ENCODE results near the gene ADGRB2.

ADGRB2 gene

DNA sequence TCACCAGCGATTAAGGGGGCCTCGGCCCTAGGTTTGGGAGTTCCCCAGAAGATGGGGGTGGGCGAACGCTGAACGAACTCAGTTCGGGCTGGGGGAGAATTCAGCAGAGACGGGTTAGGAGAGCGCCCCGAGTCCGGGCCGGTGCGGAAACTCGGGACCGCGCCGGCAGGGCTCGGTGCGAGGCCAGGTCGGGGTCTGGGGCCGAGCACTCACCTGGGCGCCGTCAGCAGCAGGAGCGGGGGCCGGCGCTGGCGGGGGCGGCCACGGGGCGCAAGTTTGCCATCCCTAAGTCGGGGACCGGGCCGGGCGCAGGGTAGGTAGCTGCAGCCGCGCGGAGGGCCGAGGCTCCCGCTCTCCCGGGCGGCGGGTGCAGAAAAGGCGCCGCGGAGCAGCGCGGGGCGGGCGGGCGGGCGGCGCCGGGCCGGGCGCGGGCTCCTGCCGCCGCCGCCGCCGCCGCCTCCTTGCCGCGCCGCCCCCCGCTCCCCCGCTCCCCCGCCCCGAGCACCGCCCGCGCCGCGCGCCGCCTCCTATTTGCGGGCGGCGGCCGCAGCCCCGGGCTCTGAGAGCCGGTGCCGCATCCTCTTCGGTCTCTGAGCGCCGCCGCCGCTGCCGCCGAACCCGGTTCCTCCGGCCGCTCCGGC is 349 bp downstream of the ADGRB2 start:
- DNase-seq: peak in 1 of 2 experiments; percentile 53

DNA sequence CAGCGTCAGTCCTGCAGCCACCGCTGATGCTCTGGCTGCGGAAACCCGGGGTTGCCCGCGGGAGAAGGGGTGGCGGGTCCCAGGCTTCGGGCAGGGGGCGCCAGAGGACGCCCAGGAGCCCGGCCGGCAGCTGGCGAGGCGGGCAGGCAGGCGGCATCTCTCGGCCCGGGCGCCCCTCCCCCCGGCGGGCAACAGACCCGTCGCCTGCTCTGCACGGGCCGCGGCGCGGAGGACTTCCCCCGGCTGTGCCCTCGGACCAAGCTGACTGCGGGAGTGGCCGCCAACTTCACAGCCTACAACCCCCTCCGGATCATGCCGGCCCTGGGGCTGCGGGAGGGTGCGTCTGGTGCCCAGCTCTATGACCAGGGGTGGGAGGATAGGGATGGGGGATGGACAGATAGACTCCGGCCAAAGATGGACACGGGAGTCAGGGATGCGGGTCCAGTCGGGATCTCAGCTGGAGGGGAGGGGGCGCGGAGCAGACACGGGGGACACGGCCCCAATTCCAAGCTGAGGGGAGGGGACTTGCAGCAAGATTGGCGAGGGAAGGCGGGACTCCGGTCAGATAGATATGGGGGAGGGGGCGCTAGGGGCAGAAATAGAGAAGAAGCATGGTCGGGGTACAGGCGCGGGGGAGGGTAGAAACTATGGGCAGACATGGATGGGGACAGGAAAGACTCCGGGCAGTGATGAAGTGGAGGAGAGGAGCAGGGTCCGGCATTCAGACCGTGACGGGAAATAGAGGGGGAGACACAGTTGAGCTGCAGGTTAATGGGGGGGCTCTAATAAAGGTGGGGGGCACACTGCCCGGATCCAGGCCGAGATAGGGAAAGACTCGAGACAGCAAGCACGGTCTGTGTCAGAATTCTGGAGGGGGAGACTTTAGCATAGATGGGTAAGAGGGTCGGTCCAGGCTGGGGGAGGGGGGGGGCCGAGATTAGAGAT is 1.1 kb downstream of the ADGRB2 start:
- DNase-seq: peak; percentile 60 to 95

DNA sequence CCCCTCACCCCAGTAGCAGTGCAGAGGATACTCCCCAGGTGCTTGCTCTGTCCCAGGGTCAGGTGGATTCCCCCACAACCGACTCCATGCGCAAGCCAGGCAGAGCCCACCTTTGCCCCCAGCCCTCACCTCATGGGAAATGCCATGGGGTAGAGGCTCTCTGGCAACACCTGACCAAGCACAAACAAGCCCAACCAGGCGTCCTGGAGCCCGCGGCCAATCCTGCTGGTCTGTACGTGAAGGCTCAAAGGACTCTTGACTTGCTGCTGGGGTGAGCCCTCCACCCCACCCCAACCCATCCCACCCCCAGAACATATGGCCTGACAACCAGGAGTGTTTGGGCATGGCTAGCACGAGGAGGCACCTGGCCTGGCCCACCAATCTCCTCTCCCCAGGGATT is 1.8 kb downstream of the ADGRB2 start:
- no peak for DNase-seq

DNA sequence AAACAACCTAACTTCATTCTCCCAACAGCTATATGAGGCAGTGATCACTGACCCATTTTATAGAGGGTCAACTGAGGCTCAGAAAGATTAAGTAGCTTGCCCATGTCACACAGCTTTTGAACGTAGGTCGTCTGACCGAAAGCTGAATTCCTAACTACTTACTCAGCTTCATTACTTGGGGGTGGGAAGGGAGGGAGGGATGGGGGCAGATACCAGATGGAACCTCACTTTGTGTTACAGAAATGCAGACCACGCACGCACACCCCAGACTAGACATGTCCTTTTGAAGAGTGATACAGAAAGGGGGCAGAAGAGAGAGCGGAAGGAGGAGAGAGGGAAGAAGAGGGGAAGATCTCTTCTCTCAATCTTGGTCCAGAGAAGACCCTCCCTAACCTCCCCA is 2.3 kb downstream of the ADGRB2 start:
- no peak for DNase-seq

DNA sequence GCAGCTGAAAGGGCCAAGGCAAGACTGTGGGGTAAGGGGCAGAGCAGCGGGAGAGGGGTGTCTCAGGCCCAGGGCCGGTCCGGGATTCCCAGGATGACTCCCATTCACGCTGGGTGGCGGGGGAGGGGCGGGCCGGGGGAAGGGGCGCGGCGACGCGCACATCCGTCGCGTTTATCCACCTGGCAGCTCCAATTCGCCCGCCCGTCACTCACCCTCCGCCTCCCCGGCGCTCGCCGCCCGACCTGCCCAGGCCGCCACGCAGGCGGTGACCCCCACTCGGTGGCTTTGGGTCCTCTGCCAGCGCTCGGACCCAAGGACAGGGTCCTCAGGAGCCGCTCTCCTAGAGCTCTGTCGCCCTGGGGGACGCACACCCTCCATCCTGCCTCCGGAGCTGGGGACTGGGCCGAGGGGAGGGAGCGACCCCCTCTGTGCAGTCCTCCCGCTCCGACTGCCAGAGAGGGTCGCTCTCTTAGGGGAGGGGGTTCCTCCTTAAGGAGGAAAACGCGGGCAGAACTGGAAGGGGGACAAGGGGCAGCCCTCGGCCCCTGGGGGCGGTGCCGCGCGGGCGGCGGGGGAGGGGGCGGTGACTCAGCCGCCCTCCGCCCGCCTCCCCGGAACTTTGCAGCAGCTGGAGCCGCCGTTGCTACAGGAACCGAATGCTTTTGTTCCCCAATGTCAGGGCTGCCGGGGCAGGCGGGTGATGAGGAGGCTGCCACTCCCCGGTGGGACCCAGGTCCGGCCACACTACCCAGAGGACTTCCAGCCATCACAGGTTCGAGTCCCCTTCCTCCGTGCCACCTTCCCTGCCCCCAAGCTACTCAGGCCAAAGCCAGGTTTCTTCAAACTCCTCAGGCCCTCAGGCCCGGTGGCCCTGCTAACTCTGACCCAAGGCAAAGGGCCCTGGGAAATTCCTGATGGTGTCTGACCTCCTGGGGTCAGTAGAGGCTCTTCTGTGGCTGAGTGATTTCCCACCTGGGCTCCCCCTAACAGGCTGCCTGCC is 3.4 kb downstream of the ADGRB2 start:
- DNase-seq: peak in 1 of 2 experiments; percentile 67

DNA sequence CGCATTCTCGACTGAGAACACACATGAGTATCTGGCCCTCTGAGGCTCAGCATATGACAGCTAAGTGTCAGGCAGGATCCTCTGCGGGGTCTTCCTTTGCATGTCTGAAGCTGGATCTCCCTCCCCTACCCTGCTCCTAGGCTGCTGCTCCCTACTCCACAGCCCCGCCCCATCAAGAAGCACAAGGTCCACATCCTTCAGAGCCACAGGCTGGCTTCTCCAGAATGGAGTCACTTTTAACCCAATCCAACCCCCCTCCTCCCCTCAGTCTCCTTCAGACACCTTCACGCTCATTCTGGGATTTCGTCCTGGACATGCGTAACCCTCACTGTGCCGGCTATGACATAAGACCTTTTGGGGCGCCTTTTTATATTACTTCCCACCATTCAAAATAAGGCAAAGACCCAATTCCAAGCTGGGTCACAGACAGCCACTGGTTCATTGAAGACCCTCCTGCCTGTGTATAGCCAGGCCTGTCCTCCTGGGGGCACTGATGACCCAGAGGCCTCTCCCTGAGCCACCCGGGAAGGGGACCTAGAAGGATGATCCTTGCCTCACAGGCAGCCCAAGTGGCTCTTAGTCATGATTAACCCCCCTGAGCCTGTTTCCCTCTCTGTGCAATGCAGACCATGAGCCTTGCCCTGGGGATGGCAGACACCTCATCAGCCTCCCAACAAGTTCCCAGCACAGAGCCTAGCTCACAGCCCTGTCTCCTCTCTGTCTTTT is 4.7 kb downstream of the ADGRB2 start:
- no peak for DNase-seq

DNA sequence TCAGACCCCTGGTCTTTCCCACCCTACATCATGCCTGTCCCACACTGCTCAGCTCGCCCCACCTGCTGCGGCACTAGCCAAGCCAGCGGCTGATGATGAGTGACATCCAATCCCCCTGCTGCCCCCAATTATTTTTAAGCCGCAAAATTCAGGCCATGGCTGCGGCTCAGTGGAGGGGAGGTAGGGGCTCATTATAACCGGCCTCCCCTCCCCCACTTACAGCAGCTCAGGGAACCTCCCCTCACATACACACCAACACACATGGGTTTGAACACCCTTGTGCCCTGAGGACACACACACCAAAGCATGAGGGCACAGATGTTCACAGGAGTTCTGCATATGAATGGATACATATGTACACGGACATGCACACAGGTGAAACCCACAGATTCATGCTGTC is 5.3 kb downstream of the ADGRB2 start:
- no peak for DNase-seq

DNA sequence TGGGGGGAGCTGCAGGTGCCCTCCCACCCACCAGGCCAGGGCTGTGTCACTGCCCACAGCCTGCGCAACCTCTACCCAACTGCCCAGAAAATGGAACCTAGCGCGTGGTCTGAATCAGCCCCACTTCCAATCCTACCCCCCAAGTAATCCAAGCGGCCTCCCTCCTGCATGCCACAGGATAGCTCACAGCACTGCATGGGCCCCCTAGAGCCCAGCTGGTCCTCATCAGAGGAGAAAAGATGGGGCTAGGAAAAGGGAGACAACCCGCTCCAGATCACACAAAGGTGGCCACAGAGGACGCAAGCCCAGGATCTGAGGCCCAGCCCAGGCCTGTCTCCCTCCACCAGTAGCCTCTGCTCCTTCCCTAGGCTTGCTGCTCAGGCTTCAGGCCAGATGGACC is 6.2 kb downstream of the ADGRB2 start:
- no peak for DNase-seq

DNA sequence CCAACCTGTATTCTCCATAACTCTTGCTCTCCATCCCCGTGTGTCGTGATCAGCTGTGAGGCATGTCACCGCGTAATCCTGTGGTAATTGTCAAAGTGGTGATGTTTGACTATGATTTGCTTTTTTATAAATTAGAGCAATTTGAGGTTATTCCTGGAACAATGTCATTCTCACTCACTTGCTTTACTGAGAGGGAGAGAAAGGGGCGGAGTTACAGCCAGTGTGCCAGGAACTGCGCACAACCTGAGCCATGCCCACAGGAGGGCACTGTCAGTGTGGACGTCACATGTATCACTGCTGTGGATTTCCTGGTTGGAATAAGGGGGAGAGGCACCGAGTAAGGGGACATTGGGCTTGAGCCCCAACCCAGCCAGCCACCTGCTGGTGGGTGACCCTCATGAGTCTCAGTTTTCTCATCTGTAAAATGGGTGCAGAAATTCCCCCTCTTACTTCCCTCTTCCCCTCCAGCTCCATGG is 6.9 kb downstream of the ADGRB2 start:
- peak in 1 of 2 experiments; percentile 29 for DNase-seq

DNA sequence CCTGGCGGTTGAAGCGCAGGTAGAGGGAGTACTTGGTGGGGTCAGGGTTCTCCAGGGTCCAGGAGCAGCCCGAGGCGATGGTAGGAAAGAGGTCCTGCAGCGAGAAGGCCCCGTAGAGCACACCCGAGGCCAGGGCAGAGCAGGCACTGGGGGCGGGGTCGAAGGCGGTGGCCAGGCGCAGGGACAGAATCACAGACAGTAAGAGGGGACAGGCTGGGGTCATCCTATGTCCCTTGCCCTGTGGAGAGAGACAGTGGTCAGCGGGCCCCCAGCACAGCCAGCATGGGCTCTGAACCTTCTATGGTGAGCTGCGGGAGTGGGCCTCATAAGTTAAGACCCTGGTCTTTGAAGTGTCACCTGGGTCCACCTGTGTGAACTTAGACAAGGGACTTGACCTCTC is 7.6 kb downstream of the ADGRB2 start:
- DNase-seq: no peak

DNA sequence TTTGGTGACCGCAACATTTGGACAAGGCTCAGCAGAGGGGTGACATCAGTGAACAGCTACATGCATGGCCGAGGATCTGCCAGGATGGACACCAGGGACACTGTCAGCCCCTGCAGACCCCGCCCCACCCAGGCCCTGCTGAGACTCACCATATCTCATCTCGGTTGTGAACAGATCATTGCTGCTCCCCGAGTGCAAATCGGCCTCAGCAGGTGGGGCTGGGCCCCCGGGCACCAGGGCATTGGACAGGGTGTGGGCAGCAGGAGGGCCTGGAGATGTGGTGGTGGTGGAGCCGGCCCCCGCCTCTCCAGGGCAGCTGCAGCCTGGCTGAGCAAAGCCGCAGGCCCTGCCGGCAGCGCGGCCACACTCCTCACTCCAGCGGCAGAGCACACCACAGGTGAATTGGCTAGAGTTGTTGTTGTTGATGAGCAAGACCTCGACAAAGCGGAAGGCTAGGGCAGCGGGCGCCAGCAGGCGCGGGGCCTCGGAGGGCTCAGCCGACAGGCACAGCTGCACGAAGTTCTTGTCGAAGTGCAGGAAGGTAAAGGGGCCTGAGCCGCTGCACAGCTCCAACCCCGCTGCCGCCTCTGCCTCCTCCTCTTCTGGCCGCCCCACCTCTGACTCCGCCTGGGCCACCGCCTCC is 8.2 kb downstream of the ADGRB2 start:
- DNase-seq: no peak

DNA sequence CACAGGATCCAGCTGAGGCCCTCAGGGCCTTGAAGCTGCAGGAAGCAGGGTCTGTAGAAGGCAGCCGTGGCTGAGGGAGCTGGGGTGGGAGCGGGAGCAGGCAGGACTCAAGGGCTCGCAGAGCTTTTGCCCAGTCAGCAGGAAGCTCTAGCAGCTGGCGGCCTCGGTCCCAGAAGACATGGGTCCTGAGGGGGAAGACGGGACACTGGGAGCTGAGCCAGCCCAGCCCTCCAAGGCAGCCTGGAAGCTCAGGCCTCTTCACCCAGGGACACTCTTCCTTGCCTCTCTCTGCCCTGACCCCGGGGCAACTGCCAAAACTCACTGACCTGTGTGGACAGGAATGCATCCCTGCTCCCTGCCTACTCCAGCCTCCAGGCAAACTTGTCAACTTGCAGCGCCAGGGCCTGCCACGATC is 8.9 kb downstream of the ADGRB2 start:
- no peak for DNase-seq

DNA sequence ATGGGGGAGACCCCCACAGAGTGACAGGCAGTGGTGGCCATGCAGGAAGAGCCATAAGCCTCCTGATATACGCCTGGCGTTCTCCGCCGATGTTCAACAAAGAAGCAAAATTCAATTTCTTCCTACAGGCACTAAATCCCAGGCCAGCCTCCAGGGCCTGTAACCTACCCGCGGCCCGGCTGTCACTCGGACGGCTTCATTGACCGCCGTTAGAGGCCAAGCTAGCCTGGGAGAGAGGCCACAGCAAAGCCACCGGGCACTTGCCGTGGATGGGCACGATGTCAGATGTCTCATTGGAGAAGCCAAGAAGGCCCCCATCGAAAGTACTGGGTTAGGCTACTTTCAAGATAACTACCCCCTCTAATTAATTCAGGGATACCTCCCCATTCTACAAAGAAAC is 9.7 kb downstream of the ADGRB2 start:
- DNase-seq: no peak

DNA sequence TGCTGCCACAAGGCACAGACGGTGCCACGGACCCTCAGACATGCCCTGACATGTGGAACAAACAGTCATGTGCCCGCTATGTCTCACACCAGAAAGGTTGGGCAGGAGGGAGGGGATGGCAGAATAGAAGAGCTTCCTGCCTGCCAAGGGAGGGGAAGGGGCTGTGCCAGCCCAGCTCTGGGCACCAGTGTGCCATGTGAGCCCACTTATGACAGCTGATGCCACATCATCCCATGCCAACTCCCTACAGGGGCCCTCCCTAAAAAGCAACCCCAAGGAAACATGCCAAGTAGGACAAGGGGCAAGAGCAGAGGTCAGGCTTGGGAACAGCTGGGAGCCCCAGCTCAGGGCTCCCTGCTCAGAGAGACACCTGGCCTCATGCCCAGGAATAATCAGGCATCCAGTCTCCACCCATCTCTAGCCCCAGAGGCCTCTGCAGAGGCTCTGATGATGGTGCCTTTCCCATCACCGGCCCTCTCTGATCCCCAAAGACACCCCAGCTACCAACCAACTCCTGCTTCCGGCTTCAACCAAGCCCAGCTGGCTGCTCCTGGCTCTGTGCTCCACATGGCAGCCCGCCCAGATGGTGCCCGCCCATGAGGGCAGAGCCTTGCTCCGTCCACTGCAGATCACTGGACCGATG is 10.3 kb downstream of the ADGRB2 start:
- DNase-seq: no peak

DNA sequence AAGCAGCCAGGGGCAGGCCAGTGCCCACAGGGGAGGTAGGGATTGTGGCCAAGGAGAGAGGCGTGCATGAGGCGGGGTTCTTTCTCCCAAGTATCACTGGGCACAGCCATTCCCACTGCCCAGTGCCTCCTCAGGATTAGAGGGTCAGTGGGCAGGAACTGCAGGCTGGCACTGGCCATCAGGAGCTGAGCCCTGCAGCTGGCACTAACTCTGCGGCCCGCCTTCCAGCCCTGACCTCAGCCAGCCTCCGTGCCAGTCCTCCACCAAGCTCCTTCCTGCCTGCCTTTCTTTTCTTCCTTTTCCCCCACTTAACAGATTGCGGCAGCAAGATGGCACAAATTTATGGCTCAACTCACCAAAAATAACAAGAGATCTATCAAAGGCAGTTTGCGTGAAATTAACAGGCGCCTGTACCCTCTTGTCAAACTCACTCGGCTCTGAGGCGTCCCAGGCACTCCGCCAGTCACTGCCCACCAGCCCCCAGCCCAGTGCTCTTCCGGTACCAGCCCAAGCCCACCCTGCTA is 11.1 kb downstream of the ADGRB2 start:
- no peak for DNase-seq

DNA sequence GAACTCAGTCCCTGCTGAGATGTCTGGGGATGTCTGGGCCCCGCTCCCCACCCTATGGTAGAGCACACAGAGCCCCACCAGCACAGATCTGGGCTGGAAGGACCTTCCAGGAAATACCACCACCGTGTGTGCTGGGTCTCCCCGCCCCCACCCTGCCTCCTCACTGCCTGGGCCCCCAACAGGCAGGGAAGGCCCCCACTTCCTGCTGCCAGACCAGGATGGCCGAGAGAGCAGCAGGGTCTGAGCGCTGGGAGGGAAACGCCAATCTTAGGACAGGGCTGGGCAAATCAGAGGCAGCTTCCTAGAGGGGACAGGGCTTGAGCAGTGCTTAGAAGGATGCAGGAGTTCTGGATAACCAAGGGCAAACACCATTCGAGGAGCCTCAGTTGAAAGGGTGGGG is 11.9 kb downstream of the ADGRB2 start:
- DNase-seq: no peak

DNA sequence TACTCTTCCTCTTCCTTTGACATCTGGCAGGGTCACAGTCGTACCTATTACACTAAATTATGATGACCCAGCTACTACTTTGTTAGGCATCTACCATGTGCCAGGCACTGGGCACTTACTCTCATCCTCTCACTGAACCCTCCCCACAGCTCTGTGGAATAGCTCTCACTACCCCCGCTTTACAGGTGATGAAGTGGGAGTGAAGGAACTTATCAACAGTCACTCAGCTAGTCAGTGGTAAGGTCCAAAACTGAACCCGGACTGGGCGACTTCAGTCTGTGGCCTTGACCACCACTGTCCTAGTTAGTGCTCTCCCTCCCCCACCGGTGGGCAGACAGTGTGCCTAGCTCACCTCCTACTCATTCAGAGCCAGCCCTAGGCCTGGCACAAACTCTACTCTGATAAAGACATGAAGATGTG is 12.3 kb downstream of the ADGRB2 start:
- DNase-seq: no peak

DNA sequence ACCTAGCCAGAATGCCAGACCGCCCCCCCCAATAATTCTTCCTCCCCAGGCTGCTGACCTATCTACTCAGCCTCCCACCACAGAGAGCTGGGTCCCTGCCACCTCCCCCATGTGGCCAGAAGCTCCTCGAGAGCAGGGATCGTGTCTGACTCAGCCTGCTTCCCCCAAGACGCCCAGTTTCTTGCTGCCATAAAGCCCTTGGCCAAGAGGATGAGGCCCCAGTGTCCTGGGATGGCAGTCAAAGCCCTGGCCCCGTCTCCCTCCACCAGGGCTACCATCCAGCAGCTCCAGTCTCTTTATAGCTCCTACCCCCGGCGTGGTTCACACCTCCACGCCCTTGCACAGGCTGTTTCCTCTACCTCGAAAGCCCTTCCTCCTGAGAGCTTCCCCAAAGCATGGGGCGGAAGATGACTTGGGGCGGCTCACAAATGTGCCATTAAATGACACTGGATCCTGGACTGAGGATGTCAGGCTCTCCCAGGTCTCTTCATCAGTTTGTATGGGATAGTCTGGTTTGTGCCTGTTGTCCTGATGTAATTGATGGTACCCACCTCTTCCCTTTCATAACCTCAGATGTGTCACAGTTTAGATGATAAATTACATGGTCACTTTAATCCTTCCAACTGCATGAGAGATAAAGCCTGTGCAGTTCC is 13.2 kb downstream of the ADGRB2 start:
- no peak for DNase-seq

DNA sequence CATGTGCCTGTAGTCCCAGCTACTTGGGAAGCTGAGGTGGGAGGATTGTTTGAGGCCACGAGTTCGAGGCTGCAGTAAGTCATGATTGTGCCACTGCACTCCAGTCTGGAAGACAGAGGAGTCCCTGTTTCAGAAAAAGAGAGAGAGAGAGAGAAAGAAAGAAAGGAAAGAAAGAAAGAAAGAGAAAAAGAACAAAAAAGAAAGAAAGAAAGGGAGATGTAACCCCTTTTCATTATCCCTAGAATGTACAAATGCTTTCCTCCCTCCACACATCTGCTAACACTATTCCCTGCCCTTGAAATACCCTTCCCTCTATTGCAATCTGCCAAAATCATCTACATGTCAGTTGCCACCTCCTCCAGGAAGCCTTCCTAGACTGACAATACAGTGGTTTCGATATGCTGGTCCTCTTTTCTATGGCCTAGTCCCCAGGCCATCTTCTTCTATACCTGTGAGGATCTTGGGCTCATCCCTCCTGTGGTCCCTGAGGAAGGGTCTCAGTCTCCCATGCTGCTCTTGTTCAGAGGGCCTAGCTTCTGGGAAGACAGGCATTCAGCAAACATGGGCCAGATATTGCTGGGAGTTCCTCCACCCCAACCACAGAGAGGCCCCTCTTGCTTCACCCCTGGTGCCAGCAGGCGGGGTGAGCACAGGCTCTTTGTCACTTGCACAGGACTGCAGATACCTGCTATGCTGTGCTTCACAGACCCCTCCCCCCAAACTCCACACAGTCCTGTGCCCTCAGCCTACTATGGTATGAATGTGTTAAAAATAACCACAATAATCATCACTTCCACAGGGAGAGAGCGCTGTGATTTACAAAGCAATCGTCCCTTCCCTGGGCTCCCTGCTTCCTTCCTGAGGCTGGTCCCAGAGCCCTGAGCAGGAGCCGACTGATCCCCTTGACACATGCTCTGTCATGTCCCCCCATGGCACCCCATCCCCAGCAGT is 14.1 kb downstream of the ADGRB2 start:
- no peak for DNase-seq
